ENCODE results near the gene FIGNL2. TPM values are rescaled to one million over a fixed set of nuclear protein-coding genes. Genes with fewer than 3 reads are reported as not detected.

Gene FIGNL2
- not detected in 3 replicates for polyA plus RNA-seq
- polyA plus RNA-seq (2011; ENCODE audit: low read depth): not detected
- polyA plus RNA-seq (2011; cell fraction: cytosol; rRNA removed): not detected in 2 replicates
- not detected in 2 replicates for polyA plus RNA-seq (2011; cell fraction: nucleus; rRNA removed)
- polyA plus RNA-seq (2012; ENCODE audit: low replicate concordance): not detected in 2 replicates
- polyA minus RNA-seq: not detected in 3 replicates
- not detected for polyA minus RNA-seq (2011; cell fraction: cytosol; rRNA and poly(A)+ RNA removed)
- not detected in 2 replicates for polyA minus RNA-seq (2011; cell fraction: nucleus; rRNA and poly(A)+ RNA removed)

GRCh38 chr12:51848326-51848727 lies at the start of gene FIGNL2:
FIGNL2 (minus strand) TSS chr12:51848718; CDS start chr12:51822413, 26,305 bp downstream.
- Histone ChIP-seq H3K27me3 (ENCODE audit: control insufficient read depth, extremely low read depth, insufficient read depth, low read length) (peaks cover 74% of the 10 kb centered on the region), H3K79me2 (ENCODE audit: control insufficient read depth, insufficient read depth, low read length) (no peaks in the 10 kb centered on the region), H3K9me3 (ENCODE audit: control insufficient read depth, low read depth, low read length) (no peaks in the 10 kb centered on the region), H3K36me3 (ENCODE audit: control insufficient read depth in 2 of 2, extremely low read depth in 1 of 2, insufficient read depth in 2 of 2, low read length in 2 of 2) (no peaks in the 10 kb centered on the region), H3K4me2 (ENCODE audit: control insufficient read depth, extremely low read depth, insufficient read depth, low read depth, low read length) (no peak within 1 kb of the TSS), H3K9me1 (ENCODE audit: control insufficient read depth, extremely low read depth, insufficient read depth, low read length) (no peaks in the 10 kb centered on the region), H3K27ac (ENCODE audit: control insufficient read depth, insufficient read depth, low read length) (no peak within 1 kb of the TSS), H3K4me1 (ENCODE audit: control insufficient read depth, extremely low read depth, insufficient read depth, low read length) (no peaks in the 10 kb centered on the region), H2AFZ (ENCODE audit: control insufficient read depth, low read length) (no peak within 1 kb of the TSS), H4K20me1 (ENCODE audit: control insufficient read depth, extremely low read depth, insufficient read depth, low read length) (no peaks in the 10 kb centered on the region), H3K9ac (ENCODE audit: control insufficient read depth, extremely low read depth, insufficient read depth, low read length) (no peak within 1 kb of the TSS), H3K4me3 (ENCODE audit: control insufficient read depth in 2 of 3, extremely low read depth in 1 of 3, insufficient read depth in 2 of 3, low read depth in 1 of 3, low read length in 3 of 3) (no peak within 1 kb of the TSS)
- no peak for DNase-seq (ENCODE audit: low read depth, low spot score)
- no peak for FAIRE-seq
- no peak for TF ChIP-seq EZH2 (IDR thresholded peaks at IDR 0.05; ENCODE audit: low read length)
- no peak for TF ChIP-seq CTCF (optimal IDR thresholded peaks at IDR 0.05 in 1 of 3, IDR thresholded peaks at IDR 0.05 in 1 of 3, conservative IDR thresholded peaks at IDR 0.05 in 1 of 3; ENCODE audit: extremely low read depth in 1 of 3, insufficient read depth in 2 of 3, low read length in 3 of 3)
- dilution Hi-C loops (cut with MboI; ENCODE audit: extremely low pct_ligation_motif_present, low sequenced_read_pairs): no loop called here

- Histone ChIP-seq H3K4me3 (ENCODE audit: control insufficient read depth in 2 of 3, extremely low read depth in 1 of 3, insufficient read depth in 2 of 3, low read depth in 1 of 3, low read length in 3 of 3) (no peak overlapping the region), H3K27ac (ENCODE audit: control insufficient read depth, insufficient read depth, low read length) (no peak overlapping the region), H3K36me3 (ENCODE audit: control insufficient read depth in 2 of 2, extremely low read depth in 1 of 2, insufficient read depth in 2 of 2, low read length in 2 of 2) (no peaks in the 10 kb centered on the region), H3K79me2 (ENCODE audit: control insufficient read depth, insufficient read depth, low read length) (no peaks in the 10 kb centered on the region), H3K9me3 (ENCODE audit: control insufficient read depth, low read depth, low read length) (no peaks in the 10 kb centered on the region), H3K4me1 (ENCODE audit: control insufficient read depth, extremely low read depth, insufficient read depth, low read length) (no peaks in the 10 kb centered on the region), H4K20me1 (ENCODE audit: control insufficient read depth, extremely low read depth, insufficient read depth, low read length) (no peaks in the 10 kb centered on the region), H3K9ac (ENCODE audit: control insufficient read depth, extremely low read depth, insufficient read depth, low read length) (no peak overlapping the region), H3K27me3 (ENCODE audit: control insufficient read depth, extremely low read depth, insufficient read depth, low read length) (peaks cover 3% of the 10 kb centered on the region), H3K4me2 (ENCODE audit: control insufficient read depth, extremely low read depth, insufficient read depth, low read depth, low read length) (no peak overlapping the region), H3K9me1 (ENCODE audit: control insufficient read depth, extremely low read depth, insufficient read depth, low read length) (no peaks in the 10 kb centered on the region), H2AFZ (ENCODE audit: control insufficient read depth, low read length) (no peak overlapping the region)
- no peak for FAIRE-seq
- TF ChIP-seq CTCF (optimal IDR thresholded peaks at IDR 0.05 in 1 of 3, IDR thresholded peaks at IDR 0.05 in 1 of 3, conservative IDR thresholded peaks at IDR 0.05 in 1 of 3; ENCODE audit: extremely low read depth in 1 of 3, insufficient read depth in 2 of 3, low read length in 3 of 3): no peak
- no peak for TF ChIP-seq EZH2 (IDR thresholded peaks at IDR 0.05; ENCODE audit: low read length)
- DNase-seq (ENCODE audit: low read depth, low spot score): no peak
- dilution Hi-C loops (cut with MboI; ENCODE audit: extremely low pct_ligation_motif_present, low sequenced_read_pairs): no loop called here
Observed at GRCh38 chr12:51897181-51897580, 48.7 kb upstream of the FIGNL2 start.
